Measurements from ENCODE around the gene ZFTA. TPM values are rescaled to one million over a fixed set of nuclear protein-coding genes. Genes with fewer than 3 reads are reported as not detected.

Gene ZFTA
- polyA plus RNA-seq, 1 donor from 2014 or later = 82.5 TPM

DNA sequence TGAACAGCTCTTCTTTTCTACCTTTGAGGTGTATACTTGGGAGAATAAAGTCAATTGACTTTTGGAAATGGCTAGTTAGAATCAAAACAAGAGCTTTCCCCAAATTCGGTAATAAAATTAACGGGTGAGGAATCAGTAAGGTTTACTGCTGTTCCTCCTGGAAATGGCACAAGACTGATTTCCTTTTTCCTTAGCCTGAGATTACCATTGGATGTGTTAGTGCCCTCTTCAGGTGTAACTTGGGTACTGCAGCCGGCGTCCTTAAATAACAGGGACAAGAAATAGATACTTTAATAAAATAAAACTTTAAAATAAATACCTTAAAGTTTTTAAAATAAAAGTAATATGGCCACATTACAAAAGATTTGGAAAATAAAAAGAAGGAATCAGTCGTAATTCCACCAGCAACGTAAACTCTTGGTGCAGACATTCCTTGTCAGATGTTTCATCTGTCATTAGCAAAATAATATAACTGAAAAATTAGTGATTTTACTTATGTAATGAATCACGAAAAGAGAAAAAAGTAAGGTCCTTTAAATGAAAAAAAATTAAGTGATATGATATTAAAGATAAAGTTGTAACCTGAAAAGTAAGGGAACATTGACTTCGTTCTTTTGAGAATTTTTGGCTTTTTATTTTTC, 29.7 kb downstream of the ZFTA start (continued):
- TF ChIP-seq SMC3 (conservative IDR thresholded peaks at IDR 0.05; ENCODE audit: poor library complexity) (peak; percentile 64), EP300 (conservative IDR thresholded peaks at IDR 0.05; ENCODE audit: poor library complexity, severe bottlenecking) (no peak)

DNA sequence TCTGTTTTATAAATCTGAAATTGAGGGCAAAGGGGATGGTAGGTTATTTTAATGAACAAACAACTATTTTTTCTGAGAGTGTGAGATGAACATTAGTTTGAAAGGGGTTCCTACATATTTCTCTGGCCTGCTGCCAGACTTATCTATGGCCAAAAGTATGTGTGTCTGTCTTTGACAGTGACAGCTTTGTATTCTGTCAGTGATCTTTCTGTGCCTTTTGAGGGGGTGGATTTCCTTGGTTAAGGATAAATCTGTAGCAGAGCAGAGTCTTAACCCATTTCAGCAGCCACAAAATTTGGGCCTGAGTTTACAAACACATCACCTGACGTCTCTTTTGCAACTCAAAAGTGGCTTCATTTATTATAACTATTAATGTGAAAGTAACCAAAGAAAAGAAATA, 30.9 kb downstream of the ZFTA start:
- H3K4me3 ChIP-seq (ENCODE audit: low read length) = no peak overlapping the region
- no peak overlapping the region for H3K27ac ChIP-seq (ENCODE audit: low read length)
- no peak for TF ChIP-seq RAD21 (conservative IDR thresholded peaks at IDR 0.05)
- TF ChIP-seq, protein P1, sequence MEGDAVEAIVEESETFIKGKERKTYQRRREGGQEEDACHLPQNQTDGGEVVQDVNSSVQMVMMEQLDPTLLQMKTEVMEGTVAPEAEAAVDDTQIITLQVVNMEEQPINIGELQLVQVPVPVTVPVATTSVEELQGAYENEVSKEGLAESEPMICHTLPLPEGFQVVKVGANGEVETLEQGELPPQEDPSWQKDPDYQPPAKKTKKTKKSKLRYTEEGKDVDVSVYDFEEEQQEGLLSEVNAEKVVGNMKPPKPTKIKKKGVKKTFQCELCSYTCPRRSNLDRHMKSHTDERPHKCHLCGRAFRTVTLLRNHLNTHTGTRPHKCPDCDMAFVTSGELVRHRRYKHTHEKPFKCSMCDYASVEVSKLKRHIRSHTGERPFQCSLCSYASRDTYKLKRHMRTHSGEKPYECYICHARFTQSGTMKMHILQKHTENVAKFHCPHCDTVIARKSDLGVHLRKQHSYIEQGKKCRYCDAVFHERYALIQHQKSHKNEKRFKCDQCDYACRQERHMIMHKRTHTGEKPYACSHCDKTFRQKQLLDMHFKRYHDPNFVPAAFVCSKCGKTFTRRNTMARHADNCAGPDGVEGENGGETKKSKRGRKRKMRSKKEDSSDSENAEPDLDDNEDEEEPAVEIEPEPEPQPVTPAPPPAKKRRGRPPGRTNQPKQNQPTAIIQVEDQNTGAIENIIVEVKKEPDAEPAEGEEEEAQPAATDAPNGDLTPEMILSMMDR (IDR thresholded peaks at IDR 0.05; ENCODE audit: poor library complexity, severe bottlenecking) = no peak
- TF ChIP-seq TAF1 (IDR thresholded peaks at IDR 0.05; ENCODE audit: low read depth) = no peak
- TF ChIP-seq EP300 (conservative IDR thresholded peaks at IDR 0.05; ENCODE audit: poor library complexity, severe bottlenecking) = no peak
- no peak for TF ChIP-seq EZH2 (IDR thresholded peaks at IDR 0.05; ENCODE audit: borderline replicate concordance, insufficient read depth, low read length, poor library complexity, severe bottlenecking)
- TF ChIP-seq POLR2AphosphoS5 (IDR thresholded peaks at IDR 0.05) = no peak
- TF ChIP-seq MXI1 (conservative IDR thresholded peaks at IDR 0.05; ENCODE audit: poor library complexity, severe bottlenecking) = no peak
- H3K9me2 ChIP-seq (ENCODE audit: insufficient read depth, low read length) = no peaks in the 10 kb centered on the region
- H3K4me2 ChIP-seq (ENCODE audit: low read length) = no peak overlapping the region
- H3K27me3 ChIP-seq (ENCODE audit: insufficient read depth, low read depth, low read length) = no peaks in the 10 kb centered on the region
- H3K36me3 ChIP-seq (ENCODE audit: insufficient read depth, low read length) = no peaks in the 10 kb centered on the region
- no peak overlapping the region for H2AFZ ChIP-seq (ENCODE audit: low read depth, low read length)
- H4K20me1 ChIP-seq (ENCODE audit: insufficient read depth) = peaks cover 27% of the 10 kb centered on the region
- H3K9me3 ChIP-seq (ENCODE audit: low read length) = no peaks in the 10 kb centered on the region
- no peak overlapping the region for H3K9ac ChIP-seq (ENCODE audit: low read length)
- H3F3A ChIP-seq (ENCODE audit: insufficient read depth, low read length, poor library complexity, severe bottlenecking) = no peaks in the 10 kb centered on the region
- H3K79me2 ChIP-seq (replicated peaks; ENCODE audit: insufficient read depth, low read length) = peaks cover 22% of the 10 kb centered on the region

DNA sequence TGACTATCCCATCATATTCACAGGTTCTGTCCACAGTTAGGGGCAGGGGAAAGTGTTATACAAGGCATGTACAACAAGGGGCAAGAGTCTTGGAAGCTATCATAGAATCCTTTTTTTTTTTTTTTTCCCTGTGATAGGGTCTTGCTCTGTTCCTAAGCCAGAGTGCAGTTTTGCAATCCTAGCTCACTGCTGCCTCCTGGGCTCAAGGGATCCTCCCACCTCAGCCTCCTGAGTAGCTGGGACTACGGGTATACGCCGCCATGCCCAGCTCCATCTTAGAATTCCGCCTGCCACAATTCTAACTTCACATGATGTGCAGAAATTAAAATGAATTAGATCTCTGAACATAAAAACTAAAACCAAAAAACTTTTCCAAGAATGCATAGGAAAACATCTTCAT, 31.7 kb downstream of the ZFTA start:
- TF ChIP-seq POLR2AphosphoS5 (IDR thresholded peaks at IDR 0.05) = no peak
- no peak for TF ChIP-seq MXI1 (conservative IDR thresholded peaks at IDR 0.05; ENCODE audit: poor library complexity, severe bottlenecking)
- no peak for TF ChIP-seq EZH2 (IDR thresholded peaks at IDR 0.05; ENCODE audit: borderline replicate concordance, insufficient read depth, low read length, poor library complexity, severe bottlenecking)
- TF ChIP-seq, protein P2, sequence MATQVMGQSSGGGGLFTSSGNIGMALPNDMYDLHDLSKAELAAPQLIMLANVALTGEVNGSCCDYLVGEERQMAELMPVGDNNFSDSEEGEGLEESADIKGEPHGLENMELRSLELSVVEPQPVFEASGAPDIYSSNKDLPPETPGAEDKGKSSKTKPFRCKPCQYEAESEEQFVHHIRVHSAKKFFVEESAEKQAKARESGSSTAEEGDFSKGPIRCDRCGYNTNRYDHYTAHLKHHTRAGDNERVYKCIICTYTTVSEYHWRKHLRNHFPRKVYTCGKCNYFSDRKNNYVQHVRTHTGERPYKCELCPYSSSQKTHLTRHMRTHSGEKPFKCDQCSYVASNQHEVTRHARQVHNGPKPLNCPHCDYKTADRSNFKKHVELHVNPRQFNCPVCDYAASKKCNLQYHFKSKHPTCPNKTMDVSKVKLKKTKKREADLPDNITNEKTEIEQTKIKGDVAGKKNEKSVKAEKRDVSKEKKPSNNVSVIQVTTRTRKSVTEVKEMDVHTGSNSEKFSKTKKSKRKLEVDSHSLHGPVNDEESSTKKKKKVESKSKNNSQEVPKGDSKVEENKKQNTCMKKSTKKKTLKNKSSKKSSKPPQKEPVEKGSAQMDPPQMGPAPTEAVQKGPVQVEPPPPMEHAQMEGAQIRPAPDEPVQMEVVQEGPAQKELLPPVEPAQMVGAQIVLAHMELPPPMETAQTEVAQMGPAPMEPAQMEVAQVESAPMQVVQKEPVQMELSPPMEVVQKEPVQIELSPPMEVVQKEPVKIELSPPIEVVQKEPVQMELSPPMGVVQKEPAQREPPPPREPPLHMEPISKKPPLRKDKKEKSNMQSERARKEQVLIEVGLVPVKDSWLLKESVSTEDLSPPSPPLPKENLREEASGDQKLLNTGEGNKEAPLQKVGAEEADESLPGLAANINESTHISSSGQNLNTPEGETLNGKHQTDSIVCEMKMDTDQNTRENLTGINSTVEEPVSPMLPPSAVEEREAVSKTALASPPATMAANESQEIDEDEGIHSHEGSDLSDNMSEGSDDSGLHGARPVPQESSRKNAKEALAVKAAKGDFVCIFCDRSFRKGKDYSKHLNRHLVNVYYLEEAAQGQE (IDR thresholded peaks at IDR 0.05; ENCODE audit: borderline replicate concordance) = no peak
- Histone ChIP-seq H3K4me2 (ENCODE audit: low read length) (no peak overlapping the region), H3K27ac (ENCODE audit: low read length) (no peak overlapping the region), H4K20me1 (ENCODE audit: insufficient read depth) (peaks cover 27% of the 10 kb centered on the region), H3K79me2 (replicated peaks; ENCODE audit: insufficient read depth, low read length) (peaks cover 26% of the 10 kb centered on the region), H3K9ac (ENCODE audit: low read length) (no peak overlapping the region), H3K36me3 (ENCODE audit: insufficient read depth, low read length) (no peaks in the 10 kb centered on the region), H3K9me3 (ENCODE audit: low read length) (no peaks in the 10 kb centered on the region), H2AFZ (ENCODE audit: low read depth, low read length) (no peak overlapping the region), H3K4me3 (ENCODE audit: low read length) (no peak overlapping the region), H3K9me2 (ENCODE audit: insufficient read depth, low read length) (no peaks in the 10 kb centered on the region), H3F3A (ENCODE audit: insufficient read depth, low read length, poor library complexity, severe bottlenecking) (no peaks in the 10 kb centered on the region), H3K27me3 (ENCODE audit: insufficient read depth, low read depth, low read length) (no peaks in the 10 kb centered on the region)
